ENCODE results near the gene KIF2A. TPM values are rescaled to one million over a fixed set of nuclear protein-coding genes. Genes with fewer than 3 reads are reported as not detected.

Gene KIF2A
- total and polyA plus RNA-seq, 9 of the 15 experiments (the other 6 are each of a cell fraction or from before 2014, with no cell fraction given) = 42.6 to 126 (median 77.6) TPM

GRCh38 chr5:62412549-62413329 is 106.7 kb downstream of the KIF2A start, which contains the start of gene IPO11 (continued):
- 0 out of 2 replicates have a peak, but pooled peaks have one; percentile 17 for TF ChIP-seq ZNF165 (CRISPR knock-in tag; IDR thresholded peaks at IDR 0.05; ENCODE audit: borderline replicate concordance)
- peak; percentile 24; the same call in 1 of the 2 replicates for TF ChIP-seq NR4A1 (CRISPR knock-in tag; IDR thresholded peaks at IDR 0.05)
- no peak for TF ChIP-seq NR4A1 (tag; IDR thresholded peaks at IDR 0.05)
- no peak for TF ChIP-seq STAT5B (CRISPR knock-in tag; IDR thresholded peaks at IDR 0.05)
- peak; percentile 96; the same call in 1 of the 2 replicates for TF ChIP-seq PHF8 (IDR thresholded peaks at IDR 0.05; ENCODE audit: borderline replicate concordance, low read length)
- TF ChIP-seq MYC (IDR thresholded peaks at IDR 0.05; ENCODE audit: low read depth, low read length) = peak; percentile 93
- TF ChIP-seq MYC (CRISPR knock-in tag; IDR thresholded peaks at IDR 0.05; ENCODE audit: borderline replicate concordance, low read depth) = peak; percentile 81; the same call in 1 of the 2 replicates
- TF ChIP-seq ETS1 (conservative IDR thresholded peaks at IDR 0.05; ENCODE audit: control insufficient read depth, low read depth, low read length) = peak; percentile 78
- TF ChIP-seq KDM4B (IDR thresholded peaks at IDR 0.05; ENCODE audit: borderline replicate concordance in 2 of 2, low read depth in 1 of 2) = no peak
- peak; percentile 80; the same call in 1 of the 2 replicates for TF ChIP-seq ZNF609 (CRISPR knock-in tag; IDR thresholded peaks at IDR 0.05; ENCODE audit: borderline replicate concordance)
- TF ChIP-seq NONO (IDR thresholded peaks at IDR 0.05; ENCODE audit: low read depth in 2 of 2, low read length in 1 of 2) = no peak
- TF ChIP-seq BCOR (IDR thresholded peaks at IDR 0.05) = peak; percentile 52; the same call in 1 of the 2 replicates
- TF ChIP-seq E2F1 (CRISPR knock-in tag; IDR thresholded peaks at IDR 0.05) = peak; percentile 94
- no peak for TF ChIP-seq RAD51 (IDR thresholded peaks at IDR 0.05; ENCODE audit: borderline replicate concordance, low read depth)
- TF ChIP-seq, protein P1, sequence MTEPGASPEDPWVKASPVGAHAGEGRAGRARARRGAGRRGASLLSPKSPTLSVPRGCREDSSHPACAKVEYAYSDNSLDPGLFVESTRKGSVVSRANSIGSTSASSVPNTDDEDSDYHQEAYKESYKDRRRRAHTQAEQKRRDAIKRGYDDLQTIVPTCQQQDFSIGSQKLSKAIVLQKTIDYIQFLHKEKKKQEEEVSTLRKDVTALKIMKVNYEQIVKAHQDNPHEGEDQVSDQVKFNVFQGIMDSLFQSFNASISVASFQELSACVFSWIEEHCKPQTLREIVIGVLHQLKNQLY (CRISPR knock-in tag; conservative IDR thresholded peaks at IDR 0.05) = no peak
- TF ChIP-seq XRCC5 (IDR thresholded peaks at IDR 0.05; ENCODE audit: low read depth, low read length) = 0 out of 2 replicates have a peak, but pooled peaks have one; percentile 44
- peak; percentile 15; the same call in 1 of the 2 replicates for TF ChIP-seq DPF2 (IDR thresholded peaks at IDR 0.05)
- peak; percentile 46 for TF ChIP-seq EGR1 (conservative IDR thresholded peaks at IDR 0.05)
- peak; percentile 46; the same call in 1 of the 2 replicates for TF ChIP-seq DMBX1 (CRISPR knock-in tag; IDR thresholded peaks at IDR 0.05; ENCODE audit: borderline replicate concordance)
